T-helper 2 cell (primary cell): ENCODE results near the gene THOC6.

ENCODE experiments used
- DNase-seq, 5 experiments: peaks; one replicate each; pipeline versions ENCODE4 v3.0.0 to v3.0.0-alpha.2; 2012 to 2022

THOC6 gene

GRCh38 chr16:3075523-3075915 lies 51.7 kb downstream of the THOC6 start:
- DNase-seq, result peak in 1 of 5 experiments; percentile 68

GRCh38 chr16:3075946-3076345 lies 52.1 kb downstream of the THOC6 start:
- DNase-seq, result peak in 1 of 5 experiments; percentile 55

- DNase-seq, result no peak
These were observed 52.7 kb downstream of the THOC6 start for GRCh38 chr16:3076577-3076976.
